HG03575 (cell line): ENCODE data around the gene L1TD1.
"Not testable (repeated sequence)": the region's sequence is repeated elsewhere in the genome, so short reads cannot be mapped to it uniquely, and the experiment has no call there.

Source experiments
- ATAC-seq: cut with Tn5 transposase; IDR thresholded peaks from one replicate; pipeline ENCODE4 v1.9.1; 2021; ENCODE audit not compliant: unreplicated experiment, insufficient number of reproducible peaks, low FRiP score; ENCODE audit errors: extremely low read depth

The L1TD1 gene

GRCh38 chr1:62188111-62188510, 6.5 kb upstream of the L1TD1 start:
- no peak for ATAC-seq

GRCh38 chr1:62196086-62196690, 1.5 kb downstream of the L1TD1 start:
- ATAC-seq: no peak

- no peak for ATAC-seq
Measured at GRCh38 chr1:62198069-62198780, 3.6 kb downstream of the L1TD1 start.

- ATAC-seq: no peak
Measured at GRCh38 chr1:62198781-62199125, 4.1 kb downstream of the L1TD1 start.

GRCh38 chr1:62207187-62207586, 12.5 kb downstream of the L1TD1 start:
- no peak for ATAC-seq

- no peak for ATAC-seq
Measured at GRCh38 chr1:62208087-62208486, 13.4 kb downstream of the L1TD1 start.

GRCh38 chr1:62208970-62209369, 14.3 kb downstream of the L1TD1 start:
- ATAC-seq: no peak

GRCh38 chr1:62209931-62210595, 15.4 kb downstream of the L1TD1 start:
- no peak for ATAC-seq

- ATAC-seq: no peak
Measured at GRCh38 chr1:62210960-62211359, 16.3 kb downstream of the L1TD1 start.

GRCh38 chr1:62212411-62212810, 17.8 kb downstream of the L1TD1 start:
- ATAC-seq: no peak

- ATAC-seq: no peak
Measured at GRCh38 chr1:62213075-62213914, 18.6 kb downstream of the L1TD1 start.

- no peak for ATAC-seq
Measured at GRCh38 chr1:62218604-62219003, 24.0 kb downstream of the L1TD1 start.

GRCh38 chr1:62220456-62220855, 25.8 kb downstream of the L1TD1 start:
- ATAC-seq: not testable (repeated sequence)

GRCh38 chr1:62221171-62221570, 26.5 kb downstream of the L1TD1 start:
- no peak for ATAC-seq

- ATAC-seq: no peak
Measured at GRCh38 chr1:62222321-62222720, 27.7 kb downstream of the L1TD1 start.

- ATAC-seq: no peak
Measured at GRCh38 chr1:62224182-62224581, 29.5 kb downstream of the L1TD1 start.

GRCh38 chr1:62227496-62227895, 32.8 kb downstream of the L1TD1 start:
- no peak for ATAC-seq

GRCh38 chr1:62228136-62228882, 33.7 kb downstream of the L1TD1 start:
- ATAC-seq: no peak

GRCh38 chr1:62228883-62229187, 34.2 kb downstream of the L1TD1 start:
- ATAC-seq: no peak
